ENCODE measurements around the gene ZBTB22. TPM values are rescaled to one million over a fixed set of nuclear protein-coding genes. Genes with fewer than 3 reads are reported as not detected.
"Not testable (repeated sequence)": the region's sequence is repeated elsewhere in the genome, so short reads cannot be mapped to it uniquely, and the experiment has no call there.

The ZBTB22 gene
- total RNA-seq, 1 donor from 2014 or later: 17.5 TPM

- Histone ChIP-seq H3K4me3 (ENCODE audit: low read depth, low read length) (no peak overlapping the region), H3K27me3 (ENCODE audit: control insufficient read depth, insufficient read depth, low read length) (no peaks in the 10 kb centered on the region), H3K36me3 (ENCODE audit: control insufficient read depth, insufficient read depth, low read length) (peaks cover 4% of the 10 kb centered on the region)
- no peak for TF ChIP-seq CTCF (IDR thresholded peaks at IDR 0.05; ENCODE audit: insufficient read depth, low read length, poor library complexity, severe bottlenecking)
- DNase-seq (ENCODE audit: low read depth): no peak
Observed at GRCh38 chr6:33278392-33278741, 39.2 kb downstream of the ZBTB22 start.

GRCh38 chr6:33277663-33278391, 39.7 kb downstream of the ZBTB22 start:
- no peak for TF ChIP-seq CTCF (IDR thresholded peaks at IDR 0.05; ENCODE audit: insufficient read depth, low read length, poor library complexity, severe bottlenecking)
- Histone ChIP-seq H3K36me3 (ENCODE audit: control insufficient read depth, insufficient read depth, low read length) (peaks cover 4% of the 10 kb centered on the region), H3K4me3 (ENCODE audit: low read depth, low read length) (peak overlapping the region; percentile 39), H3K27me3 (ENCODE audit: control insufficient read depth, insufficient read depth, low read length) (no peaks in the 10 kb centered on the region)
- DNase-seq (ENCODE audit: low read depth): no peak

- TF ChIP-seq CTCF (IDR thresholded peaks at IDR 0.05; ENCODE audit: insufficient read depth, low read length, poor library complexity, severe bottlenecking): peak; percentile 33
- H3K36me3 ChIP-seq (ENCODE audit: control insufficient read depth, insufficient read depth, low read length): peaks cover 6% of the 10 kb centered on the region
- DNase-seq (ENCODE audit: low read depth): no peak
Observed at GRCh38 chr6:33276864-33277662, 40.5 kb downstream of the ZBTB22 start, which contains the start of gene B3GALT4. B3GALT4 (plus strand) TSS chr6:33277123; CDS start chr6:33277420, 297 bp downstream.

GRCh38 chr6:33276581-33276863, 41.0 kb downstream of the ZBTB22 start:
- peak overlapping the region; percentile 39 for H3K4me3 ChIP-seq (ENCODE audit: low read depth, low read length)
- DNase-seq (ENCODE audit: low read depth): no peak
- peaks cover 6% of the 10 kb centered on the region for H3K36me3 ChIP-seq (ENCODE audit: control insufficient read depth, insufficient read depth, low read length)
- TF ChIP-seq CTCF (IDR thresholded peaks at IDR 0.05; ENCODE audit: insufficient read depth, low read length, poor library complexity, severe bottlenecking): no peak
- H3K27me3 ChIP-seq (ENCODE audit: control insufficient read depth, insufficient read depth, low read length): no peaks in the 10 kb centered on the region

More at GRCh38 chr6:33276864-33277662, 40.5 kb downstream of the ZBTB22 start, which contains the start of gene B3GALT4:
- H3K4me3 ChIP-seq (ENCODE audit: low read depth, low read length): peak within 1 kb of the TSS; percentile 39
- no peaks in the 10 kb centered on the region for H3K27me3 ChIP-seq (ENCODE audit: control insufficient read depth, insufficient read depth, low read length)

- not testable (repeated sequence) for DNase-seq (ENCODE audit: low read depth); H3K27me3 ChIP-seq (ENCODE audit: control insufficient read depth, insufficient read depth, low read length); H3K36me3 ChIP-seq (ENCODE audit: control insufficient read depth, insufficient read depth, low read length); H3K4me3 ChIP-seq (ENCODE audit: low read depth, low read length)
Observed at GRCh38 chr6:33275795-33276580, 41.6 kb downstream of the ZBTB22 start.
